ENCODE data around the gene MED12L.

DNA sequence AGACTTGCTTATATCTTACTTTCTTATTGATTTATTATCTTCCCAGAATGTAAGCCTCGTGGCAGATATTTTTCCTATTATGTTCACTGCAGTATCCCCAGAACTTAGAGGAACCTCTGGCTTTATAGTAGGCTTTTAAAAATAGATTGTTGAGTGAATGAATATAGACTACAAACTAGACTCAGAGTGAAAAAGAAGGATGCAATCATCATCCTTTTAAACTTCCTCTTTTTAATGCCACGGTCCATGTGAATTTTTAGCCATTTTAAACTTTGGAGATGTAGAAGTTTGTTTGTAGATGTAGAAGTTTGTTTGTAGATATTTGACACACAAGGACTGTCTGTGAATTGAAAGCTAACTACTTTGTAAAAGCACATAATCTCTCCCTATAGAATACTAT is 306.3 kb downstream of the MED12L start:
- no peak for TF ChIP-seq POLR2A (IDR thresholded peaks at IDR 0.05)
- TF ChIP-seq, protein P1, sequence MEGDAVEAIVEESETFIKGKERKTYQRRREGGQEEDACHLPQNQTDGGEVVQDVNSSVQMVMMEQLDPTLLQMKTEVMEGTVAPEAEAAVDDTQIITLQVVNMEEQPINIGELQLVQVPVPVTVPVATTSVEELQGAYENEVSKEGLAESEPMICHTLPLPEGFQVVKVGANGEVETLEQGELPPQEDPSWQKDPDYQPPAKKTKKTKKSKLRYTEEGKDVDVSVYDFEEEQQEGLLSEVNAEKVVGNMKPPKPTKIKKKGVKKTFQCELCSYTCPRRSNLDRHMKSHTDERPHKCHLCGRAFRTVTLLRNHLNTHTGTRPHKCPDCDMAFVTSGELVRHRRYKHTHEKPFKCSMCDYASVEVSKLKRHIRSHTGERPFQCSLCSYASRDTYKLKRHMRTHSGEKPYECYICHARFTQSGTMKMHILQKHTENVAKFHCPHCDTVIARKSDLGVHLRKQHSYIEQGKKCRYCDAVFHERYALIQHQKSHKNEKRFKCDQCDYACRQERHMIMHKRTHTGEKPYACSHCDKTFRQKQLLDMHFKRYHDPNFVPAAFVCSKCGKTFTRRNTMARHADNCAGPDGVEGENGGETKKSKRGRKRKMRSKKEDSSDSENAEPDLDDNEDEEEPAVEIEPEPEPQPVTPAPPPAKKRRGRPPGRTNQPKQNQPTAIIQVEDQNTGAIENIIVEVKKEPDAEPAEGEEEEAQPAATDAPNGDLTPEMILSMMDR (IDR thresholded peaks at IDR 0.05) = no peak
- no peak for TF ChIP-seq EP300 (IDR thresholded peaks at IDR 0.05)

Data from ovary (tissue), 3 donors.